PC-3 (cell line): ENCODE measurements around the gene KMT2E. TPM values are rescaled to one million over a fixed set of nuclear protein-coding genes. Genes with fewer than 3 reads are reported as not detected.

ENCODE experiments used
- ATAC-seq: fragments of 200-7000 bp; cut with Tn5 transposase; 2 replicates; pipeline ENCODE4 v1.9.1; 2020; ENCODE audit warnings: mild to moderate bottlenecking, moderate library complexity
- BruUV-seq: library from RNA; stranded (reverse); fragments of 400-500 nt; replicated peaks from 2 replicates; lab custom pipeline; 2021; lab: Mats Ljungman, UMichigan
- CTCF ChIA-PET: fragments of 300-600 bp; sonication (Branson Sonifier 250); formaldehyde crosslinking; loops from one replicate; lab custom pipeline; 2022; ENCODE audit warnings: antibody characterized with exemption; lab: Charles Lee
- POLR2A ChIA-PET: fragments of 300-600 bp; sonication (Branson Sonifier 250); formaldehyde crosslinking; loops from one replicate; lab custom pipeline; 2022; ENCODE audit warnings: antibody characterized with exemption; ENCODE audit not compliant: unreplicated experiment; lab: Charles Lee
- DNase-seq: peaks from one replicate; pipeline ENCODE4 v3.0.0-alpha.2; 2015
- H2AFZ ChIP-seq: fragments of 300-600 bp; sonication (generic); 2 replicates; pipeline ENCODE4 v1.6.0; 2016; ENCODE audit warnings: antibody characterized with exemption, low read length
- H3F3A ChIP-seq: fragments of 300-600 bp; sonication (generic); one replicate; pipeline ENCODE4 v1.6.0; 2017; ENCODE audit warnings: antibody characterized with exemption, low read length, control low read depth, mild to moderate bottlenecking; ENCODE audit not compliant: unreplicated experiment
- H3K27ac ChIP-seq: fragments of 300-600 bp; sonication (generic); 2 replicates; pipeline ENCODE4 v1.5.1; 2016; ENCODE audit warnings: mild to moderate bottlenecking, low read length
- H3K27me3 ChIP-seq: fragments of 300-600 bp; sonication (generic); 2 replicates; pipeline ENCODE4 v1.6.1; 2016; ENCODE audit warnings: low read length, mixed read lengths
- H3K36me3 ChIP-seq: fragments of 300-600 bp; sonication (generic); 2 replicates; pipeline ENCODE4 v1.6.1; 2016; ENCODE audit warnings: low read depth, mixed run types, low read length, mixed read lengths
- H3K4me1 ChIP-seq: fragments of 300-600 bp; sonication (generic); 2 replicates; pipeline ENCODE4 v1.5.1; 2016; ENCODE audit warnings: low read length; ENCODE audit not compliant: insufficient read depth
- H3K4me2 ChIP-seq: fragments of 300-600 bp; sonication (generic); 2 replicates; pipeline ENCODE4 v1.6.0; 2016; ENCODE audit warnings: low read length
- H3K4me3 ChIP-seq: fragments of 300-600 bp; sonication (generic); 2 replicates; pipeline ENCODE4 v1.5.1; 2016; ENCODE audit warnings: mild to moderate bottlenecking, low read length, mixed read lengths
- H3K79me2 ChIP-seq: fragments of 300-600 bp; sonication (generic); 2 replicates; pipeline ENCODE4 v1.6.1; 2017; ENCODE audit warnings: low read length, mixed read lengths
- H3K9ac ChIP-seq: fragments of 300-600 bp; sonication (generic); 2 replicates; pipeline ENCODE4 v1.6.0; 2016; ENCODE audit warnings: mild to moderate bottlenecking, low read length
- H3K9me2 ChIP-seq: fragments of 300-600 bp; sonication (generic); replicated peaks from 2 replicates; pipeline ENCODE4 v1.6.1; 2016; ENCODE audit warnings: mixed run types, low read length, mixed read lengths
- H3K9me3 ChIP-seq: fragments of 300-600 bp; sonication (generic); 2 replicates; pipeline ENCODE4 v1.6.1; 2016; ENCODE audit warnings: low read length, mixed read lengths
- H4K20me1 ChIP-seq: fragments of 300-600 bp; sonication (generic); 2 replicates; pipeline ENCODE4 v1.6.1; 2016; ENCODE audit warnings: low read length, mixed read lengths
- EZH2 ChIP-seq: fragments of 300-600 bp; sonication (generic); IDR thresholded peaks from one replicate; pipeline ENCODE4 v1.6.1; 2017; ENCODE audit warnings: antibody characterized with exemption, mild to moderate bottlenecking, low read length; ENCODE audit not compliant: unreplicated experiment
- EZH2phosphoT487 ChIP-seq: fragments of 300-600 bp; sonication (generic); IDR thresholded peaks from 2 replicates; pipeline ENCODE4 v1.6.1; 2018; ENCODE audit warnings: mild to moderate bottlenecking, antibody characterized with exemption, low read length, borderline replicate concordance
- intact Hi-C: fragments of 100-400 bp; cut with micrococcal nuclease; formaldehyde crosslinking; loops from 2 replicates; pipeline ENCODE4 v1.9.0; 2023
- total RNA-seq: library from RNA; depleted of rRNA; stranded (reverse); fragments of >200 nt; gene quantifications from 2 replicates; pipeline ENCODE4 v1.2.3, GENCODE V29; 2014
- TF ChIP-seq, protein P1 (sequence below): fragments of 300-600 bp; sonication (generic); conservative IDR thresholded peaks from 2 replicates; pipeline ENCODE4 v1.5.1; 2017; ENCODE audit warnings: antibody characterized with exemption, low read depth, mild to moderate bottlenecking, low read length

The KMT2E gene
- total RNA-seq, 1 experiment from 2014 or later: 21.8 TPM

DNA sequence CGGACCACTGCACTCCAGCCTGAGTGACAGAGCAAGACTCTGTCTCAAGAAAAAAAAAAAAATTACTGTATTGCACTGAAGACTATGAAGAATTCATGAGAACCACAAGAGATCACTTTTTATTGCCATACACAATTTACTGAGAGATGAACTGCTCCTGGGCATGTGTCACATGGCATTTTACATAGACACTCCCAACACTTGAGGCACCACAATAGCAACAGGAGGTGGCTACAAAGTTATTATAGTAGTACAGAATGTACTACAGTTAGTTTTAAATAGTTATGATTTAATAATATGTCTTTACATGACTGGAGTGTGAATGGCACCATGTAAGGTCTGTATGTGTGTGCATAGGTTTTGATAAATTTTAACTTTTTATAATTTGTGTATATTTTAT is 70.6 kb downstream of the KMT2E start:
- ChIA-PET POLR2A (no interaction called here), CTCF (no interaction called here)
- Histone ChIP-seq H4K20me1 (no peaks in the 10 kb centered on the region), H3K4me2 (no peak overlapping the region), H3K27me3 (no peaks in the 10 kb centered on the region), H3F3A (no peaks in the 10 kb centered on the region), H3K79me2 (no peaks in the 10 kb centered on the region), H3K9ac (no peak overlapping the region), H3K36me3 (peaks cover 20% of the 10 kb centered on the region; the same call in 1 of the 2 replicates), H3K27ac (no peak overlapping the region), H3K4me1 (no peaks in the 10 kb centered on the region), H3K9me3 (no peaks in the 10 kb centered on the region), H2AFZ (no peak overlapping the region), H3K9me2 (no peaks in the 10 kb centered on the region), H3K4me3 (no peak overlapping the region)
- no peak for DNase-seq
- no peak for TF ChIP-seq EZH2phosphoT487
- TF ChIP-seq, protein P1, sequence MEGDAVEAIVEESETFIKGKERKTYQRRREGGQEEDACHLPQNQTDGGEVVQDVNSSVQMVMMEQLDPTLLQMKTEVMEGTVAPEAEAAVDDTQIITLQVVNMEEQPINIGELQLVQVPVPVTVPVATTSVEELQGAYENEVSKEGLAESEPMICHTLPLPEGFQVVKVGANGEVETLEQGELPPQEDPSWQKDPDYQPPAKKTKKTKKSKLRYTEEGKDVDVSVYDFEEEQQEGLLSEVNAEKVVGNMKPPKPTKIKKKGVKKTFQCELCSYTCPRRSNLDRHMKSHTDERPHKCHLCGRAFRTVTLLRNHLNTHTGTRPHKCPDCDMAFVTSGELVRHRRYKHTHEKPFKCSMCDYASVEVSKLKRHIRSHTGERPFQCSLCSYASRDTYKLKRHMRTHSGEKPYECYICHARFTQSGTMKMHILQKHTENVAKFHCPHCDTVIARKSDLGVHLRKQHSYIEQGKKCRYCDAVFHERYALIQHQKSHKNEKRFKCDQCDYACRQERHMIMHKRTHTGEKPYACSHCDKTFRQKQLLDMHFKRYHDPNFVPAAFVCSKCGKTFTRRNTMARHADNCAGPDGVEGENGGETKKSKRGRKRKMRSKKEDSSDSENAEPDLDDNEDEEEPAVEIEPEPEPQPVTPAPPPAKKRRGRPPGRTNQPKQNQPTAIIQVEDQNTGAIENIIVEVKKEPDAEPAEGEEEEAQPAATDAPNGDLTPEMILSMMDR: no peak
- no peak for TF ChIP-seq EZH2
- no peak for ATAC-seq
- no TSS peak for BruUV-seq
- intact Hi-C loops: no loop called here

DNA sequence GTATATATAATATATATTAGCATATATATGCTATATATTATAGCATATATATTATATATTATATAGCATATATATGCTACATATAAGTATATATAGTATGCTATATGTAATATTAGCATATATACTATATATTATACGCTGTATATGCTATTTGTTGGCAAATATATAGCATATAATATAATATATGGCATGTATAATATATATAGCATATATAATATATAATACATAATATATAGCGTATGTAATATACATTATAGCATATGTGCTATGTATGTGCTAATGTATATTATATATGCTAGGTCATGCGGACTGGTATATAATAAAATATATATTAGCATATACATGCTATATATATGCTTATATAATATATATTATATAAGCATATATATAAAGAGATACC is 72.8 kb downstream of the KMT2E start:
- Histone ChIP-seq H3K9me2 (no peaks in the 10 kb centered on the region), H2AFZ (no peak overlapping the region), H3K4me1 (no peaks in the 10 kb centered on the region), H3K4me2 (no peak overlapping the region), H3K9me3 (no peaks in the 10 kb centered on the region), H3F3A (peaks cover 4% of the 10 kb centered on the region), H4K20me1 (no peaks in the 10 kb centered on the region), H3K27ac (no peak overlapping the region), H3K9ac (no peak overlapping the region), H3K79me2 (no peaks in the 10 kb centered on the region), H3K4me3 (no peak overlapping the region), H3K27me3 (no peaks in the 10 kb centered on the region), H3K36me3 (peaks cover 29% of the 10 kb centered on the region)
- CTCF ChIA-PET: no interaction called here
- no TSS peak for BruUV-seq
- ATAC-seq: no peak
- intact Hi-C loops: no loop called here
- TF ChIP-seq EZH2phosphoT487 (no peak), EZH2 (no peak)
- TF ChIP-seq, protein P1: no peak
- POLR2A ChIA-PET: no interaction called here
- no peak for DNase-seq

DNA sequence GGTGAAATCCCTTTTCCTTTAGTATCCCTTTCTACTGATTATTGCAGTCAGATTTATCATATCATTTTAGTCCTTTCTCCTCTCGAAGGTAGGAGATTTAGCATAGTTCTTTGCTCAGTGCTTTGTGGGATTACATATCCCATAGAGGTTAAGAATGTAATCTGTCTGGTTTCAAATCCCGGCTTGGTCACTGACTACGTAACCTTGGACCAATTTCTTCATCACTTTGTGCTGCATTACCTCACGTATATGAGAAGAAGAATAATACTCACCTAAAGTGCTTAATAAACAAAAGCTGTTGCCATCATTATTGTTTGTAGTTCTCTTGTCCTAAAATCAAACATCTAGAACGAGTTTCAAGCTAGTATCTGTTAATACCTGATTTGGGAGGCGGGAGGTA is 74.0 kb downstream of the KMT2E start:
- Histone ChIP-seq H3K79me2 (no peaks in the 10 kb centered on the region), H3K4me1 (no peaks in the 10 kb centered on the region), H4K20me1 (no peaks in the 10 kb centered on the region), H3K9me2 (no peaks in the 10 kb centered on the region), H3K27me3 (no peaks in the 10 kb centered on the region), H3F3A (peaks cover 4% of the 10 kb centered on the region), H3K36me3 (peaks cover 26% of the 10 kb centered on the region), H3K4me3 (no peak overlapping the region), H3K9ac (no peak overlapping the region), H3K27ac (no peak overlapping the region), H3K4me2 (no peak overlapping the region), H2AFZ (no peak overlapping the region), H3K9me3 (no peaks in the 10 kb centered on the region)
- POLR2A ChIA-PET: no interaction called here
- no peak for DNase-seq
- intact Hi-C loops: no loop called here
- TF ChIP-seq, protein P1: no peak
- TF ChIP-seq EZH2: no peak
- no peak for TF ChIP-seq EZH2phosphoT487
- BruUV-seq: no TSS peak
- ATAC-seq: no peak
- CTCF ChIA-PET: no interaction called here
